MG63 (cell line): ENCODE results near the gene ZNF502. TPM values are rescaled to one million over a fixed set of nuclear protein-coding genes. Genes with fewer than 3 reads are reported as not detected.

Source experiments
- DNase-seq: peaks from one replicate; pipeline ENCODE4 v3.0.0-alpha.2; 2020
- H3K27me3 ChIP-seq: fragments of 250-450 bp; sonication (Bioruptor Pico); 2 replicates; pipeline ENCODE4 v1.5.1; 2020; ENCODE audit warnings: mild to moderate bottlenecking, moderate library complexity
- H3K36me3 ChIP-seq: fragments of 250-450 bp; sonication (Bioruptor Pico); 2 replicates; pipeline ENCODE4 v1.5.1; 2020; ENCODE audit warnings: mild to moderate bottlenecking, moderate library complexity
- H3K4me3 ChIP-seq: fragments of 250-450 bp; sonication (Bioruptor Pico); 2 replicates; pipeline ENCODE4 v1.5.1; 2020; ENCODE audit warnings: mild to moderate bottlenecking, moderate library complexity
- H3K9me3 ChIP-seq: fragments of 250-450 bp; sonication (Bioruptor Pico); 2 replicates; pipeline ENCODE4 v1.5.1; 2020; ENCODE audit warnings: mild to moderate bottlenecking, moderate library complexity
- total RNA-seq: library from RNA; depleted of rRNA; stranded (reverse); fragments of >200 nt; shearing (Covaris generic); gene quantifications from 2 replicates; pipeline ENCODE4 v1.2.3, GENCODE V29; 2014; ENCODE audit warnings: low replicate concordance; rRNA removed

ZNF502 gene
- total RNA-seq, 1 experiment from 2014 or later: 0.89 TPM

GRCh38 chr3:44761101-44761423 is 48.6 kb downstream of the ZNF502 start:
- no peaks in the 10 kb centered on the region for H3K27me3 ChIP-seq
- peaks cover 32% of the 10 kb centered on the region for H3K36me3 ChIP-seq
- no peak for DNase-seq
- H3K9me3 ChIP-seq: peaks cover 14% of the 10 kb centered on the region
- H3K4me3 ChIP-seq: peak overlapping the region; percentile 85

GRCh38 chr3:44761424-44762169 is 49.1 kb downstream of the ZNF502 start, which contains the start of the genes KIAA1143 and KIF15:
KIAA1143 (minus strand) TSS chr3:44761619; CDS start chr3:44761602, 17 bp downstream.
KIF15 (plus strand) TSS chr3:44761794; CDS start chr3:44761866, 72 bp downstream.
- no peaks in the 10 kb centered on the region for H3K27me3 ChIP-seq
- peak; percentile 90 for DNase-seq

GRCh38 chr3:44762170-44762677 is 49.8 kb downstream of the ZNF502 start:
- peaks cover 14% of the 10 kb centered on the region for H3K9me3 ChIP-seq
- DNase-seq: no peak
- H3K36me3 ChIP-seq: peaks cover 38% of the 10 kb centered on the region
- H3K27me3 ChIP-seq: no peaks in the 10 kb centered on the region
- peak overlapping the region; percentile 85 for H3K4me3 ChIP-seq

More at GRCh38 chr3:44761424-44762169, 49.1 kb downstream of the ZNF502 start, which contains the start of the genes KIAA1143 and KIF15:
- peaks cover 36% of the 10 kb centered on the region for H3K36me3 ChIP-seq
- H3K9me3 ChIP-seq: peaks cover 14% of the 10 kb centered on the region
- H3K4me3 ChIP-seq: peak within 1 kb of the TSS; percentile 85

GRCh38 chr3:44762690-44763089 is 50.2 kb downstream of the ZNF502 start:
- no peak for DNase-seq
- Histone ChIP-seq H3K9me3 (peaks cover 14% of the 10 kb centered on the region), H3K4me3 (peak overlapping the region; percentile 85), H3K36me3 (peaks cover 40% of the 10 kb centered on the region), H3K27me3 (no peaks in the 10 kb centered on the region)

- Histone ChIP-seq H3K36me3 (peaks cover 27% of the 10 kb centered on the region), H3K4me3 (no peak overlapping the region), H3K27me3 (no peaks in the 10 kb centered on the region), H3K9me3 (peaks cover 13% of the 10 kb centered on the region)
- no peak for DNase-seq
Measured at GRCh38 chr3:44764248-44764647, 51.8 kb downstream of the ZNF502 start.

GRCh38 chr3:44771424-44772098 is 59.1 kb downstream of the ZNF502 start:
- H3K9me3 ChIP-seq: peaks cover 17% of the 10 kb centered on the region; the same call in 1 of the 2 replicates
- peaks cover 20% of the 10 kb centered on the region for H3K36me3 ChIP-seq
- H3K27me3 ChIP-seq: no peaks in the 10 kb centered on the region
- DNase-seq: no peak
- H3K4me3 ChIP-seq: no peak overlapping the region

GRCh38 chr3:44772099-44772442 is 59.6 kb downstream of the ZNF502 start:
- H3K4me3 ChIP-seq: no peak overlapping the region
- peaks cover 18% of the 10 kb centered on the region for H3K36me3 ChIP-seq
- no peaks in the 10 kb centered on the region for H3K27me3 ChIP-seq
- H3K9me3 ChIP-seq: peaks cover 17% of the 10 kb centered on the region; the same call in 1 of the 2 replicates
- DNase-seq: no peak

Other genes starting within 250 kb of the ZNF502 start
- gene ZNF445, start 235.0 kb upstream of the ZNF502 start, total RNA-seq: 3.9 and 6.0 TPM in 2 replicates
- not detected in 2 replicates for gene ZKSCAN7, start 157.5 kb upstream of the ZNF502 start, total RNA-seq
- not detected in 2 replicates for gene ZNF660, start 127.7 kb upstream of the ZNF502 start, total RNA-seq
- 3.9 and 4.5 TPM in 2 replicates for gene ZNF197, start 87.6 kb upstream of the ZNF502 start, total RNA-seq
- 5.3 and 6.8 TPM in 2 replicates for gene ZNF35, start 63.9 kb upstream of the ZNF502 start, total RNA-seq
- 0.79 and 1.2 TPM in 2 replicates for gene ZNF501, start 17.0 kb downstream of the ZNF502 start, total RNA-seq
- gene KIAA1143, start 49.0 kb downstream of the ZNF502 start, total RNA-seq: 5.7 and 6.6 TPM in 2 replicates
- gene KIF15, start 49.1 kb downstream of the ZNF502 start, total RNA-seq: 14.1 and 18.1 TPM in 2 replicates
- 0.69 and 1.5 TPM in 2 replicates for gene TMEM42, start 149.3 kb downstream of the ZNF502 start, total RNA-seq
- gene TGM4, start 161.9 kb downstream of the ZNF502 start, total RNA-seq: 0.43 TPM in 1 of 2 replicates, not detected in the other